SU-DHL-6 (cell line): Measurements from ENCODE around the gene MBOAT1.

Source experiments
- CTCF ChIP-seq: fragments of 200-600 bp; sonication (generic); IDR thresholded peaks from one replicate; pipeline ENCODE4 v1.5.1; 2017; ENCODE audit warnings: antibody characterized with exemption, mild to moderate bottlenecking, low read length, moderate library complexity; ENCODE audit not compliant: insufficient read depth, poor library complexity, severe bottlenecking
- EZH2phosphoT487 ChIP-seq: fragments of 200-600 bp; sonication (generic), shearing (Covaris generic); conservative IDR thresholded peaks from 2 replicates; pipeline ENCODE4 v1.6.1; 2018; ENCODE audit warnings: mild to moderate bottlenecking, antibody characterized with exemption, low read length, moderate library complexity, mixed read lengths

DNA sequence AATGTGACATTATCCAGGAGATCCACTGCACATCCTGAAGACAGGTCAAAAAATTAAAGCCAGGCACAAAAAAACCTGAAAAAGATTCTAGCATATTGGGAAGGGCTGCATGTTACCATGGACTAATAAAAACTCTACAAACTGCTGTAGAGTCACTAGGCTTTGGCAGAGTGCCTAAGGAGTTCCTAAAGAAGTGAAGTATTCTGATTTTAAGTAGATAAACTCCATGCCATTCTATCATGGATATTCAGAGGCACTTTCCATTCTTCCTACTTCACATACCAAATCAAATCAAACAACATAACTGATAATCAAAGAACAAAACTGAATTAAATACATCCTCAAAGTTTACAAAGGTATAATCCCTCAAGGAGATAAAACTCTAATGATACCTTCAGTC is 3.0 kb upstream of the MBOAT1 start:
- TF ChIP-seq CTCF (no peak), EZH2phosphoT487 (no peak)
